ENCODE results near the gene TJAP1.
"Not testable (repeated sequence)": the region's sequence is repeated elsewhere in the genome, so short reads cannot be mapped to it uniquely, and the experiment has no call there.

Gene TJAP1

DNA sequence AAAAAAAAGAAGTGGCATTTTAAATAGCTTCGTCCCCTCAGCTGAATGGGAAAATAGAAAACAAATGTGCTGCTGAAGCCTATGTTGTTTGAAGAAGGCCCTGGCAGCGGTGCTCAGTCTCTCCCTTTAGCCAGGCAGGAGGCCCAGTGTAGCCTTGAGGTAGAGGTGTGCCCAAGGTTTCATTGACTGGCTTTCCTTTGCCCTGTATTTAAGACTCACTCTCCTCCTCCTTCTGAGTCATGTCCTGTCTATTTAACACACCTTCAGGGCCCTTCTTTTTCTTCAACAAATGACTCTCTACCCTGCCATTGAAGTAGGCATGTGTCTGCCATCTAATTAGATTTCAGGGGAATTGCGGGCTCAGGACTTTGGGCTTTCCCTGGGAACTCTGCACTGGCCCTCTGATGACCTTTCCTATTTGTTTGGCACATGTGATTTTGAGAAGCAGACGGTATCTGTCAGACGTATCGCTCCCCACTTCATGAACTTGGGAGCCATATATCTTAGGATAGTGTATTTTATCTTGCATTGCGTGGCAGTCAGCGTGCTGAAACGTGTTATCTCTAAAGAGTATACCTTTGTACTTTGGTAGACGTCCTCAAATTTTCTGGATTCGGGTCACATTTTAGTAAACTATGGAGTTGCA is 4.3 kb downstream of the TJAP1 start:
- DNase-seq = no peak

DNA sequence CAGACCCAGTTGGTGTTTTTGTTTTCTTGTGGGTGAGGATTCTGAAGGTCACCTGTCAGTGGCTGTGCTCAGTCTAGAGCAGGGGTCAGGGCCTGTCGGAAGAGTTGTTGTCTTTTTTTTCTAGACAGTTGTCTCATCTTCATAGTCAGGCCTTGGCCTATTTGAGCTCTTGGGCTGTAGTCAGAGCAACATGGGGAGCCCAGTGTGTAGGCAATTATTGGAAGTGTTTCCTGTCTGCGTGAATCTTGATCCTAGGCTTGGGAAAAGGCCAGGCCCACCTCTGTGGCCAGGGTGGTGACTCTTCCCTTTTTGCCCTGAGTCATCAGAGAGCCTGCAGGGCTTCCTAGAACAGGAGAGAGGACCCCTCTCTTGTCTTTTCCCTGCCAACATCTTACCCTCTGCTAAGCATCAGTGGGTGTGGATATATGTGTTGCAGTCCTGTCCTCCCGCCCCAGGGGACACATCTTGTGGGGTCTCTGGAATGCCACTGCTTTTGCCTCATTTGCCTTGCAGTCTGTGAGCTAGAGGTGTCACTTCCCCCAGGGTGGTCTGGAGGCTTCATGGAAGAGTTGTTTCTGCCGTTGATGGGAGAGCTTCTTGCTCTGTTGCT is 11.4 kb downstream of the TJAP1 start:
- DNase-seq = no peak

DNA sequence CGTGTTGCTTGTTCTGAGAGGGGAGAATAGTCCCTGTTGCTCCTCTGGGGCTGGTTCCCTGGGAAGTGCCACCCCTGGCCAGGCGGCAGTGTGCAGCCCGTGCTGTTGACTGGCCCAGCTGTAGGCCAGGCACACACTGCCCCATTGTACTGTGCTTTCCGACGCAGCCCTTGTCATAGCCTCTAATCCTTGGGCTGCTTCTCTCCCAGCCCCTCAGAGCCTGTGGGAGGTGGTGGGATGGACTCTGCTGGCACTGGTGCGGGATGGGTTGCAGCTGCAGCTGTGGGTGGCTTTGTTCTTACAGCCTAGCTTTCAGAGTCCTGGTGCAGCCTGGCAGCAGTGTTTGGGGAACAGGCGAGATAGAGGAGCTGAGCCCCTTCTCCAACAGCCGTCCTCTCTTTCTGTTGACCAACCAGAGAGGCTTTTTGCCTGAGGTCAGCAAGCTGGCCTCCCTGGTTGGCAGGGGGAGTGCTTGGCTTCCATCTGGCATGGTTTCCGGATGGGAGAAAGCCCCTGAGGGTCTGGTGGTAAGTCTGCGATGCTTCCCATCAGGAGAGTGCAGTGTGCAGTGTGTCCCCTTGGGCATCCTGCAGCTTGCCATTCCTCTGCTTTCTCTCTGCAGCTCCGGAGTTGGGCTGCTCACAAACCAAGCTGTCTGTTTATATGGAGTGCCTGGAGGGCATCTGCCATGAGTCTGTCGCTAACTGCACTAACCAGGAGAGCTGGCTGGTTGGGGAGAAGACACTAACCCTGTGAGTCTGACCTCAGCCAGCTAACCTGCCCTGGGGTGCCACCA is 12.1 kb downstream of the TJAP1 start:
- no peak for DNase-seq

DNA sequence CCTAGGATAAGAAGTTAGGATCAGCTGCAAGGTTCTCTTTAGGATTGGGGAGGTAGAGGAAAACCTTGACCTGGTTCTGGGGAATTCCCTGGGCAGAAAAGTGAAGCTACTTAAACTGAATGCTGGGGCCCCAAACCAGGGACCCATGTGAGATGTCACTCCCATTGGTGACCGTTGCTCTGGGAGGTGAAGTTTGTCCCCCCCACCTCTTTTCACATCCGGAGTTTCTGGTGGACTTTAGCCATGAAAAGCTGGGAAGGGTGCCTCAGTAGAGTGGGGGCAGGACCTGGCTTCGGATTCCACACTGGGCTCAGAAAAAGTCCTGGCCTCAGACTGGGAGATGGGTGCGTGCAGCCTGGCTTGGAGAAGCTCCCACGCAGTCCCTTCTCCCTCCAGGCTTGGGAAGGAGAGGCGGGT is 13.2 kb downstream of the TJAP1 start:
- no peak for DNase-seq

DNA sequence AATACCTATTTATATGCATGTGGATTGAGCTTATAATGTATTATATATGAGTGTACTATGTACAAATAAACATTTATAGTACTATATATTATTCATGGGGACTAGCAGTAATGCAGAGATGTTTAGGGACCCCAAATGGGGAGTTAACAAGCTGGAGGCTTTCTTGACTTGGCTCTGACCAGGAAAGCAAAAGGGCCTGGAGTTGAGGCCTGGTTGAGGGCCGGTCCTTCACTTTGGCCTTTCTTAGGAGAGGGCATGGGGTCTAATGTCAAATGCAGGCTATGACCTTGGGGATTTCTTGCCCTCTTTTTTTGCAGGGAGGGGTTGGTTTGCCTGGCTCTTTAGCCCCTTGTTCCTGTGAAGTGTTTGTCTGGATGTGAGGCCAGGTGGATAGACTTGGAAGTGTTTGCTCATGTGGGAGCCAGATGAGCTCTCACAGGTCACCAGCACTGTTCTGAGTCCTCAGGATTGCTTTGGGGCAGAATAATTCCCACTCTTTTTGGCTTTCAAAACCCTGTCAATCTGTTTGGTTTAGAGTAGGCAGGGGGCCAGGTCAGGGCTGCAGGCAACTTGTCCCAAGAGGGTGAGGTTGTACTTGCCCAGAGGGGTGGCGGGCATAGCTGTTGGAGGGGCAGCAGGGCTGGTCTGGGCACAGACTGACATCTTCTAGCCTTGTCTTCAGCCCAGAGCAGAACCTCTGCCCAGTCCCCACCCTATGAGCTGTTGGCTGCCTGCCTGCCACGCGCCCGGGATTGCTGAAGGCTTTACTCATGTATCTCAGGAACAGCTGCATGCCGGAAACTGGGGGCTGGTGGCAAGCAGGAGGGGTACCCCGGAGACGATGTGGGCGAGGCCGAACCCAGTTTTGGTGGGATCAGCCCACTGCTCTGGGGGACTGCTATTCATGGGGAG is 14.6 kb downstream of the TJAP1 start:
- DNase-seq = no peak

DNA sequence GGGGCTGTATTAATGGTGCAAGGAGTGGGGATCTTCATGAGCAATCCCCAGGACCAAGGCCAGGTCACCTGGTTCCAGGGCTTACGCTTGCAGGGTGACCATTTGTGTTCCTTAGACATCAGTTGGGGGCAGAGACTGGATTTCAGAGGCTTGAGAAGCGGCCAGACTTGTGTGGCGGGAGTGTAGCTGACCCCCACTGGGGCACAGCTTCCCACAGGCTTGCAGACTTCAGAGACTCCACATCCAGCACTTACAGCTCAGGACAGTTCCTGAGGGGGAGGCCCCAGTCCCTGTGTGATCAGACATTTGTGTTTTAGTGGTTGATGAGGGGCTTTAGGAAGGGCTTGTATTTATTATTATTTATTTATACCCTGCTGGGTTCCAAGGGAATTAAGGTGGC is 15.3 kb downstream of the TJAP1 start:
- no peak for DNase-seq

DNA sequence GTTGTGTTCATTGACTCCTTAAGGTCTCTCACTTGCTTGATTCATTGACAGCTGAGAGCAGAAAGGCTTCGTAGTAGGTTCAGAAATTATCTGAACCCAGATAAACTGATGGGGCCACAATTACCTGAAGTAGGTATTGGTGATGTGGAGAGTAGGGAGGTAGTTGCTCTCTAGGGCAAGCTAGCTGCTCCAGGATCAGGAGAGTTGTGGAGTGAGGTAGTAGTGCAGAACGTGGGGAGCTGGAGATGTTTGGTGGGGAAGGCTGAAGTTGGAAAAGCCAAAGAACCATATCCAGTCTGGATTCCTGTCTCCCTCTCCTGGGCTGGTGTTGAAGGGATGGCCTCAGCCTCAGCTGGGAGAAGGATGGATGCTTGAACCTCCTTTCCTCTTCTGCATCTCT is 15.9 kb downstream of the TJAP1 start:
- no peak for DNase-seq

DNA sequence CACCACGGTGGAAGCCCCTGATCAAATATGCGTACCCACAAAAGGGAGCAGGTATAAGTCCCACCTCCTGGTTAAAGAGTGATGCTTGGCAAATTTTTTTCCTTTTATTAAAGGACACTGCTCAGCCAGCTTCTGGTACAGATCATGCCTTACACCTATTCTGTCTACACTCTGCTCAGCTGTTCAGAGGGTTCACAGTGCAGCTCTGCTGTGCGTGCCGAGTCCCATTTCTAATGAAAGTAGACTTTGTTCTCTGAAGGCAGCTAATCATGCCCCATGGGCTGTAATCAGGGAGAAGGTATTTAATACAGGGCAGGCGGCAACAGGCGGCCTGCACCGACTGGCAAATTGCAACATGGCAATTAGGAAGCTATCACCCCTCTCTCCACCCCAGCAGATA is 16.5 kb downstream of the TJAP1 start:
- DNase-seq = no peak

DNA sequence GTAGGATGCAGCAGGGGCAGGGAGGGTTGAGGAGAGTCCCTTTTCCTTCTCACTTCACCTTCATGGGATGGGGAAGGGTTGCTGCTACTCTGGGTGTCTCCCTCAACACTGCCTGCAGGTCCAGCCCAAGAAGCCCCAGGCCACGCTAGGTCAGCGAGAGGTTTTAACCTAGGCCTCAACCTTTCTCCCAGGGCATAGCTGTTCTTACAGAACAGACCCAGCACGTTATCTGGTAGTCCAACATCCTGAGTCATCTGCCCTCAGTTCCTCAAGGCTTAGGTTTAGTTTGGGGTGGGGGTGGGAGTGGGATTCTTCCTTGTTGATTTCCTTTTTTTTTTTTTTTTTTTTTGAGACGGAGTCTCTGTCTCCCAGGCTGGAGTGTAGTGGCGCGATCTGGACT is 17.0 kb downstream of the TJAP1 start:
- no peak for DNase-seq

DNA sequence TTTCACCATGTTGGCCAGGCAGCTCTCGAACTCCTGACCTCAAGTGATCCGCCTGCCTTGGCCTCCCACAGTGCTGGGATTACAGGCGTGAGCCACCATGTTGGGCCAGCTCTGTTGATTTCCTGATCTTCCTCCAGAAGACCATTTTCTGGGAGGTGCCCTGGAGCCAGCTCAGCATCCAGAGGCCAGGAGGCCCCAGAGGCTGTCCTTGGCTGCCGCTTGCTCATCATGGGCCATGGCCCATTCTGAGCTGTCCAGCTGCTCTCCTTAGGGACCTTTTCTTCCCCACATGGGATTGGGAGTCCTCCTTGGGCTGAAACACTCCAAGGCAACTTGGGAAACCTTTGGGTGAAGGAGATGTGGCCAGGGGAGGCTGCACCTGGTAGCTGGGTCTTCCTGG is 17.4 kb downstream of the TJAP1 start:
- no peak for DNase-seq

DNA sequence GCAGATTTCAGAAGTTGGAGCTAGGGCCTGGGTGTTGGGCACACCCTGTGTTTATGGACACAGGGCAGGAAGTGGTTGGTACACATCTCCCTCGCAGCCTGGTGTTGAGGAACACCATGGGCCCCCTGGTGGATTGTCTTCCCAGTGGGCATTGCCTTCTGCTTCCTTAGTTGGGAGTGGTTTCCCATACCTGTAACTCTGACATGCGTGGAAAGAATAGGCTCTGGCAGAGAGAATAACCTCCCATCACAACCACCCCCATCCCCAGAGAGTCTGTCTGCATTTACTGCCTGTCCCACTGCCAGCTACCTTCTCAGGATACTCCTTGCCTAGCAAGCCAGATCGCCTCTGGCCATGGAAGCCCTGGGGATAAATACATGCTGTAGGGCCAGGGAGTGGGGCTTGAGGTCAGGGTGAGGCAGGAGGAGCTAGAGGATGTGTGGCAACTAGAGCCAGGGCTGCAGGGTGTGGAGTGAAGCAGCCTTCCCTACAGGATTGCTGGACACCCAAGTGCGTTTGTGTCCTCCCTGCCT is 18.1 kb downstream of the TJAP1 start:
- no peak for DNase-seq

DNA sequence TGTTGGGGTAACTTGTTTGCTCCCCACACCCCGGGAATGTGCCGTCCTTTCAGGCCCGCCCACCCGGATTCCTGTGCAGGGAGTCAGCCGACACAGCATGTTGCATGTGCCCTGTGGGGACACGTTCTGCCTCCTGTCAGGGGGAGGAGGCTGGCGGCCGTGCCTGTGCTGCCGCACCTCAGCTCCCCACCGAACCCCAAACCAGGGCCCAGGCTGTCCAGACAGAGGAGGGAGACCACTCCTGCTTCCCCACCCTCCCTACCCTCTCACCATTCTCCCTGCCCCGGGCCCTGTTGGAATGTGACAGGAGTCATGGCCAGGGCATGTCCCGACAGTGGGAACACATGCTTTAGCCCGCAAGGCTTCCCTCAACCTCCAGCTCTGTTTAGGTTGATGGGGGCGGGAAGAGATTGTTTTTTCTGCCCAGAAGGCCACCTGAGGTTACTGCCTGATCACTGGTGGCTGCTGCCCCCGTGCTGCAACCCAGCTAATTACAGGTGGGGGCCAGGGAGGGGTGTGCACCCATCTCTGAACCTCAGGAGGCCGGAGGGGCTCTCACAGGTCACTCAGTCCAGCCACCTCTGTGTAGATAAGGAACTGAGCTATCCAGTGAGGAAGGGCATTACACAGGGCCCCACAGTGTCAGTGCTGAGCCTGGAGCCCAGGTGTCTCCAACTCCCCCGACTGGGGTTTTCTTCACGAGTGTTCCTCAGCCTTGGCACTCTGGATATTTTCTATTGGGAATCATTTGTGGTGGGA is 19.2 kb downstream of the TJAP1 start:
- DNase-seq = no peak

DNA sequence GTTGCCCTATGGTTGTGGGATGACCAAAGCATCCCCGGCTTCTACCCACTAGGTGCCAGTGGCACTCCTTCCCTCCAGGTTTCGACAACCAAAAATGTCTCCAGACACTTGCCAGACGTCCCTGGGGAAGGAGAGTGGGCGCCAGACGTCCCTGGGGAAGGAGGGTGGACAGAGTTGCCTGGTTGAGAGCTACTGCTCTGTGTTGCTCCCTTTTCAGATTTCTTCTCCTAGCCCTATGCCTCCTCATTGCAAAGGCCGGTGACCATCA is 19.7 kb downstream of the TJAP1 start:
- no peak for DNase-seq

DNA sequence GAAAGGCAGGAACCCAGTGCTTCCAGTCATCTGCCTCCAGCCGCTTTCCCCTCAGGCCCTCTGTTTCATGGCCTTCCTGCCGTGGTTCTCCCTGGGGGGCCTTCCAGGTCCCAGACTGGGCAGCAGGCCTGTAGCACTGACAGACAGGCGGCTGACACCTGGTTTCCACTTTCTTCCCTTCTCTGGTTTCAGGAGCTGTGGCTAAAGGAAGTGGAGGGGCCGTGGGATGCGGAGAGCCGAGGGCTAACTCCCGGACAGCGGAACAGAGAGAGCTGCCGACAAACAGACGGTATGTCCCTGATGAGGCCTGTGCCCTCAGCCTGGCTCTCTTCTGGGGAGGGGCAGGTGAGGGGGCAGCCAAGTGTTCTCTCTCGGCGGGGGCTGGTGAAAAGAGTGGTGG is 20.3 kb downstream of the TJAP1 start:
- no peak for DNase-seq

DNA sequence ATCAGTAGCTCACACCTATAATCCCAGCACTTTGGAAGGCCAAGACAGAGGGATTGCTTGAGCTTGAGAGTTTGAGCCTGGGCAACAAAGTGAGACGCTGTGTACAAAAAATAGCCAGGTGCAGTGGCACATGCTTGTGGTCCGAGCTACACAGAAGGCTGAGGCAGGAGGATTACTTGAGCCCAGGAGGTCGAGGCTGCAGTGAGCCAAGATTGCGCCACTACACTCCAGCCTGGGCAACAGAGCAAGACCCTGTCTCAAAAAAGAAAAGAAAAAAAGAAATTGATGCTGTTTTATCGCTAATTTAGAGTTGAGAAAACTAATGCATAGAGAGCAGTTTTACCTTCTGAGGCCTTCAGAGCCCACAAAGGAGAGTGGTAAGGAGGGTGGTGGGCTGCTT is 20.9 kb downstream of the TJAP1 start:
- DNase-seq = not testable (repeated sequence)

DNA sequence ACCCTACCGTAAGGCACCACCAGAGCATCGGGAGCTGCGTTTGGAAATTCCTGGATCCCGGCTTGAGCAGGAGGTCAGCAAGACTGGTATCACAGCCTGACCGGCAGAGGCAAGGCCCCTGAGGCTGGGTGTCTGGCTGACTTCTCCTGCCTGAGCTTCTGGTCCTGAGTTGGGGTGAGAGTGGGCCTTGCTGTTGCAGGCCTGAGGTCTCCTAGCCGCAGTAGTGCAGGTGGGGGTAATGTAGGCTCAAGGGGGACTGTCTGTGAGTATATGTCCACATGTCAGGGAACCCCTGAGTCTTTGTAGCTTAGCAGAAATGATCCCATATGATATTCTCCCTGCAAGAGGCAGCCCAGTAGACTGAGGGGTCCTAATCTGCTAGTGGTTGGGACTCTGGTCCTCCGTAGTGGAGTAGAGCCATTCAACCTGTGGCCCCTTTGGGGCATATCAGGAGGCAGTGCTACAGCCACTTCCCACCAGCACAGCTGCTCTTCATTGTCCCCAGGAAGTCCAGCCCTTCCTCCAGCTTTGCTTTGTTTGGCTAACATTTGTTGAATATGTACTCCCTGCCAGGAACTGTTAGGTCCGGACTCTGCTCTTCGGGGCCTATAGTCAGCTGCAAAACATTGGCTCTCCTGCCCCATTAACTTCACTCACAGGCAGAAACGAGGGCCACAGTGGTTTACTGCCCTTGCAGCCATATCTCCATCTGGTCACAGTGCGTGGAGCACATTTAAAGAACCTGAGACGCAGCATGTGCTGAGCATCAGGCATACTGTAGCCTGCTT is 21.9 kb downstream of the TJAP1 start:
- DNase-seq = no peak

DNA sequence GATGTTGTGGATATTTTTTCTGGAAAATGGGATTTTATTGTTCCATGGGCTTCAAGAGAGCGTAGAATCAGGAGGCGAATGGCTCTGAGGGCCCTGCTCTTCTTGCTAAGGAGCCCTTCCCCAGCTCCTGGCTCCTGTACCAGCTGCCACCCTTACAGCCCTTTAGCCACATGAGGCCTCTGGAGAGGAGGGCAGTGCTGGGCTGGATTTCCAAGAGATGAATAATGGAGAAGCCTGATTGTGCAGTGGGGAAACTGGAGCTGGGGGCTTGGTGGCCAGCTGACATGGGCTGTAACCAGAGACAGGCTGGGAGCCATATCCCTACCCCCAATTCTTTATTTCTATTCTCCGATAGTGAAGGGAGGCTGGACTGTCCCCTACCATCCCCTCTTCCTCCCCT is 23.6 kb downstream of the TJAP1 start:
- DNase-seq = no peak

DNA sequence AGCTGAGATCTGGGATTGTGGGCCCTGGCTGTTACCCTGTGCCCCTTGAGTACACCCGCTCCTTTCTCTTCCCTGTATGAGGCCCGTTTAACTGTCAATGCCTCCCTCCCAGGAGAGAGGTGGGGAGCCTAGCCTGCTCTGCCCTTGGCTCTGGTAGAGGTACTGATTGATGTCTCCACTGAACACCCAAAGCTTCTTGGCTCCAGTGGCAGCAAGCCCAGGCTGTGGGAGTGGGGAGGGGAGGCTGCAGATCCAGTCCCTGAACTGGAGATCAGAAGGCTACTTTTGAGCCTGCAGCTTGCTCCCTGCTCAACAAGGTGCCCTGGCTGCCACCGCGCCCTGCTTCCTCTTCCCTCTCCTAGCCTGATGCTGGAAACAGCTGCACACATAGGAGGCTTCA is 25.3 kb downstream of the TJAP1 start:
- no peak for DNase-seq

DNA sequence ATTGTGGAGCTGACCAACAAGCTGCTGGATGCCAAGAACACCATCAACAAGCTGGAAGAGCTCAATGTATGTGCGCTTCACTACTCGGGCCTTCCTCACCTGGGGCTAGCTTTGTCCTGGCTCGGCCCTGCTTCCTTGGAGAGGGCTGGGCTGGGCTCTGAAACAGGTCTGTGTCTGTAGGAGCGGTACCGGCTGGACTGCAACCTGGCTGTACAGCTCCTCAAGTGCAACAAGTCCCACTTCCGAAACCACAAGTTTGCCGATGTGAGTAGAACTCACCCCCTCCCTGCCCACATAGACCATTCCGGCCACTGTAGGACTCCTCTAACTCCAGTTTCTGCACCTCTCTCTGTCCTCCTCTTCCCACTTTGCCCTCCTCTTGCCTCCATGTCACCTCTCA is 26.1 kb downstream of the TJAP1 start:
- DNase-seq = no peak

DNA sequence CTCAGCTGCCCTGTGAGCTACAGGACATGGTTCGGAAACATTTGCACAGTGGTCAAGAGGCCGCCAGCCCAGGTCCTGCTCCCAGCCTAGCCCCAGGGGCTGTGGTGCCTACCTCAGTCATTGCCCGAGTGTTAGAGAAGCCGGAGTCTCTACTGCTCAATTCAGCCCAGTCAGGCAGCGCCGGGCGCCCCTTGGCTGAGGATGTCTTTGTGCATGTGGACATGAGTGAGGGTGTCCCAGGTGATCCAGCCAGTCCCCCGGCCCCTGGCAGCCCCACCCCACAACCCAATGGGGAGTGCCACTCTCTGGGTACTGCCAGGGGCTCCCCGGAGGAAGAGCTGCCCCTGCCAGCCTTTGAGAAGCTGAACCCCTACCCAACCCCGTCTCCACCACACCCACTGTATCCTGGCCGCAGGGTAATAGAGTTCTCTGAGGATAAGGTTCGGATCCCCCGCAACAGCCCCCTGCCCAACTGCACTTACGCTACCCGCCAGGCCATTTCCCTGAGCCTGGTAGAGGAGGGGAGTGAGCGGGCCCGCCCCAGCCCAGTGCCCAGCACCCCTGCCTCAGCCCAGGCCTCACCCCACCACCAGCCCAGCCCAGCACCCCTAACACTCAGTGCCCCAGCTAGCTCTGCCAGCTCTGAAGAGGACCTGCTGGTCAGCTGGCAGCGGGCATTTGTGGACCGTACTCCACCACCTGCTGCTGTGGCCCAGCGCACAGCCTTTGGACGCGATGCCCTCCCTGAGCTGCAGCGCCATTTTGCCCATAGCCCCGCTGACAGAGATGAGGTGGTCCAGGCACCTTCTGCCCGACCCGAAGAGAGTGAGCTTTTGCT is 27.6 kb downstream of the TJAP1 start:
- no peak for DNase-seq

DNA sequence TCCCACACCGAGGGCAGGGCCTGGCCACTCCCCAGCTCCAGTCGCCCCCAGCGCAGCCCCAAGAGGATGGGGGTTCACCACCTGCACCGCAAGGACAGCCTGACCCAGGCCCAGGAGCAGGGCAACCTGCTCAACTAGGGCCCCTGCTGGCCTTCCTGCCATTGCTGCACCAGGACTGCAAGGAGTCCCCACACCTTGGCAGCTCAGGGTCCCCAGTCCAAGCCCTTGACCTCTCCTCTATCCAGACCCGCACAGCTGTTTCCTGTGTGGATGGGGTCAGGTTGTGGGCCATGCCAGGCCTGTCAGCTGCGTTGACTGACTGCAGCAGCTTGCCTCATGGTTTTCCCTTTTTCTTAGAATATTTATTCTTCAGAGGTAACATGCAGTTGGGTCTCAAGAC is 28.3 kb downstream of the TJAP1 start:
- no peak for DNase-seq
